Testis (tissue), 3 donors: ENCODE data around the gene CACNA2D1. TPM values are rescaled to one million over a fixed set of nuclear protein-coding genes. Genes with fewer than 3 reads are reported as not detected.

Experiments
- DNase-seq: peaks from one replicate; pipeline ENCODE4 v3.0.0-alpha.2; 2019
- H3K27ac ChIP-seq, 2 donors: fragments of 200-600 bp; sonication (generic); one replicate each; pipeline ENCODE4 v1.5.1; 2019
- H3K27me3 ChIP-seq: fragments of 200-600 bp; sonication (generic); one replicate; pipeline ENCODE4 v1.5.1; 2019
- H3K36me3 ChIP-seq: fragments of 200-600 bp; sonication (generic); one replicate; pipeline ENCODE4 v1.5.1; 2017; ENCODE audit warnings: low read depth; ENCODE audit errors: missing control alignments
- H3K4me1 ChIP-seq: fragments of 200-600 bp; sonication (generic); one replicate; pipeline ENCODE4 v1.5.1; 2019
- H3K4me3 ChIP-seq, 2 donors: fragments of 200-600 bp; sonication (generic); one replicate each; pipeline ENCODE4 v1.5.1; 2017 to 2019
- H3K9me3 ChIP-seq: fragments of 200-600 bp; sonication (generic); one replicate; pipeline ENCODE4 v1.5.1; 2017
- POLR2A ChIP-seq: fragments of 450-650 bp; IDR thresholded peaks from one replicate; pipeline ENCODE4 v1.6.1; 2017; ENCODE audit warnings: antibody characterized with exemption, mild to moderate bottlenecking, moderate library complexity
- WGBS, 2 donors: methylation state at CpG; one replicate each; pipeline ENCODE4 v1.1.5; 2018; 5-methylcytosine and 5-hydroxymethylcytosine counted together
- intact Hi-C: fragments of 100-400 bp; cut with DNase I; formaldehyde crosslinking; loops from one replicate; pipeline ENCODE4 v1.15.1; 2023; ENCODE audit warnings: low total_unique reads
- polyA plus RNA-seq: library from polyadenylated mRNA; stranded (reverse); fragments of 350-450 nt; fragmentation: Illumina TruSeq; extraction: RNeasy Lipid Tissue Mini Kit (QIAGEN cat#74804); gene quantifications from one replicate; pipeline ENCODE4 v1.2.3, GENCODE V29; 2014; ENCODE audit warnings: low read depth, low replicate concordance; ENCODE audit not compliant: insufficient read depth
- total RNA-seq, 2 donors: library from RNA; depleted of rRNA; stranded (reverse); fragments of >200 nt; gene quantifications; one replicate each; pipeline ENCODE4 v1.2.3, GENCODE V29; 2016
- TF ChIP-seq, protein P1 (sequence below), 3 experiments: fragments of 450-650 bp in 2 of 3; fragments of 200-600 bp in 1 of 3; sonication (generic) in 1 of 3; IDR thresholded peaks; one replicate each; pipeline ENCODE4 v1.5.1; 2016 to 2019; ENCODE audit warnings: antibody characterized with exemption in 3 of 3, mild to moderate bottlenecking in 2 of 3, moderate library complexity in 1 of 3

Gene CACNA2D1
- total and polyA plus RNA-seq, 3 donors from 2014 or later = 5.4 to 29.1 (median 28.0) TPM

DNA sequence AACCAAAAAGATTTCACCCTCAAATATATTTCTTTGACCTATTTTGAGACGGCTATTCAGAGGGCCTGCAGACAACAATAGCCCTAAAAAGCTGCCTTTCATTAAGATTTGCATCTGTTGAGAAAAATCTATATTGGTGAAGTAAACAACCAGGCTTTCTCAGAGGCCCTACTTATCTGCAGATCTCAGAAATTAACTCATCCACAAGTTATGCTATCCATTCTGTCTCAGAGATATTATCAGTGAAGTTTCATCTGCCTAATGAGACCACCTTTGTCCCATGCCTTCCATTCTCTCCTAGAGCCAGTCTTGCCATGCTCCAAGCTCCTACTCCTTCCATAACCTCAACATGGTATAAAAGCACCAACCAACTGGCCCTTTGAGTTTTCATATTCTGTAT is 130.3 kb downstream of the CACNA2D1 start:
- WGBS, 2 donors = 84 to 94% methylated on average over 1 of the region's 1 CpG
- TF ChIP-seq, protein P1, sequence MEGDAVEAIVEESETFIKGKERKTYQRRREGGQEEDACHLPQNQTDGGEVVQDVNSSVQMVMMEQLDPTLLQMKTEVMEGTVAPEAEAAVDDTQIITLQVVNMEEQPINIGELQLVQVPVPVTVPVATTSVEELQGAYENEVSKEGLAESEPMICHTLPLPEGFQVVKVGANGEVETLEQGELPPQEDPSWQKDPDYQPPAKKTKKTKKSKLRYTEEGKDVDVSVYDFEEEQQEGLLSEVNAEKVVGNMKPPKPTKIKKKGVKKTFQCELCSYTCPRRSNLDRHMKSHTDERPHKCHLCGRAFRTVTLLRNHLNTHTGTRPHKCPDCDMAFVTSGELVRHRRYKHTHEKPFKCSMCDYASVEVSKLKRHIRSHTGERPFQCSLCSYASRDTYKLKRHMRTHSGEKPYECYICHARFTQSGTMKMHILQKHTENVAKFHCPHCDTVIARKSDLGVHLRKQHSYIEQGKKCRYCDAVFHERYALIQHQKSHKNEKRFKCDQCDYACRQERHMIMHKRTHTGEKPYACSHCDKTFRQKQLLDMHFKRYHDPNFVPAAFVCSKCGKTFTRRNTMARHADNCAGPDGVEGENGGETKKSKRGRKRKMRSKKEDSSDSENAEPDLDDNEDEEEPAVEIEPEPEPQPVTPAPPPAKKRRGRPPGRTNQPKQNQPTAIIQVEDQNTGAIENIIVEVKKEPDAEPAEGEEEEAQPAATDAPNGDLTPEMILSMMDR (IDR thresholded peaks at IDR 0.05) = no peak
- no peak for TF ChIP-seq POLR2A
- Histone ChIP-seq H3K36me3 (no peaks in the 10 kb centered on the region), H3K4me1 (no peaks in the 10 kb centered on the region), H3K4me3 (no peak overlapping the region), H3K9me3 (no peaks in the 10 kb centered on the region), H3K27me3 (no peaks in the 10 kb centered on the region), H3K27ac (no peak overlapping the region)
- no peak for DNase-seq
- intact Hi-C loops = no loop called here

DNA sequence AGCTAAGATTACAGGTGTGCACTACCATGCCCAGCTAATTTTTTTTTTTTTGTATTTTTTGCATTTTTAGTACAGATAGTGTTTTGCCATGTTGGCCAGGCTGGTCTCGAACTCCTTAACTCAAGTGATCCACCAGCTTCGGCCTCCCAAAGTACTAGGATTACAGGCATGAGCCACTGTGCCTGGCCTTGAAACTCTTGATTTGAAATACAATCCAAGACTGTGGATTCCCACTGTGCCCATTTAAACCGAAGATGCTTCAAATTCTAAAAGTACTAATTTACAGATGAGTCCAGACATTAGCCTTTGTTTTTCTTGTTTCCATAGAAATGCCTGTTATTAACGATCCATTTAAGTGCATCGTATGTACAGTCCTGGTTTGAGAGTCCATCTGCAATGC is 130.9 kb downstream of the CACNA2D1 start:
- Histone ChIP-seq H3K27me3 (no peaks in the 10 kb centered on the region), H3K4me1 (no peaks in the 10 kb centered on the region), H3K4me3 (no peak overlapping the region), H3K9me3 (no peaks in the 10 kb centered on the region), H3K27ac (no peak overlapping the region), H3K36me3 (no peaks in the 10 kb centered on the region)
- no peak for DNase-seq
- TF ChIP-seq, protein P1 (IDR thresholded peaks at IDR 0.05) = no peak
- TF ChIP-seq POLR2A = no peak
- intact Hi-C loops = no loop called here
- 85 to 93% methylated on average over 5 of the region's 5 CpGs for WGBS, 2 donors

DNA sequence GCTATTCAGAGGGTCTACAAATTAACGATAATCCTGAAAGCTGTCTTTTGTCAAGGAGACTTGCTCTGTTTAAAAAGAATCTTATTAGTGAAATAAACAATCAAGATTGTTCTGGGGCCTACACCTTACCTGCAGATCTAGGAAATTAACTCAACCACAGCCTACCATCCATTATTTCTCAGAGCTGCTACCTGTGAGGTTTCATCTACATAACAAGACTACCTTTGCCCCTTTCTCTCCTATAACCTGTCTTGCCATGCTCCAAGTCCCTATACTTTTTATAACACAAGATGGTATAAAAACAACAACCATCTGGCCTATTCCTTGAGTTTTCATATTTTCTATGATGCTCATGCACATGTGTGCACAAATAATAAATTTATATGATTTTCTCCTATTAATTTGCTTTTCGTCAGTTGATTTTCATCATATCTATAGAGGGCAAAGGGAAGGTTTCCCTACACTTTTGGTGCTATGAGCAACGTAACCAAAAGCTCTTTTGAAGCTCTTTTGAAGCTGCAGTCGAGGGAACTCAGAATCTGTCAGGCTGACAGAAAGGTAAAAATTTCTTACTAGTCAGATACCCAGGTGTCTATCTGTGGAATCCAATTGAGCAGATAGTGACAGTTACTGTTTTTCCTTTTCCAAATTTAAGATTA is 138.1 kb downstream of the CACNA2D1 start:
- TF ChIP-seq POLR2A = no peak
- TF ChIP-seq, protein P1 (IDR thresholded peaks at IDR 0.05) = no peak
- WGBS, 2 donors = 90 to 96% methylated on average over 4 of the region's 4 CpGs
- intact Hi-C loops = no loop called here

DNA sequence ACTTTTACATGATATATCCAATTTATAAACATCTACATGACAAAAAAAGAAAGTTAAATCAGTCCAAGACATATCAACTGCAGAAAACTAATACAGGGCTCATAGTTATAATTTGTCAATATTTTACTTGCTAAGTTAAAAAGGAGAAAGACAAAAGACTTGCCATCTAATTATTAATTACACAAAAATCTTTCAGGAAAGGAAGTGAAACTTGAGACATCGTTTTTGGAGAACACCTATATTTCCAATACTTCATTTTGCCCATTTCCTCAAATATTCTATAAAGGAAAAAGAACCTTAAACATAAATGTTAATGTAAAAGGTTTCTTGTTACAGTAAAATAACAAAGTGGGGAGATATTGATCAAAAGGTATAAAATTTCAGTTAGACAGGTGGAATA is 148.7 kb downstream of the CACNA2D1 start:
- DNase-seq = no peak
- WGBS, 2 donors = 73 to 84% methylated on average over 1 of the region's 1 CpG
- no peak overlapping the region for H3K4me3 ChIP-seq
- no peaks in the 10 kb centered on the region for H3K9me3 ChIP-seq
- intact Hi-C loops = no loop called here
- no peaks in the 10 kb centered on the region for H3K36me3 ChIP-seq
- TF ChIP-seq POLR2A = no peak
- H3K27me3 ChIP-seq = no peaks in the 10 kb centered on the region
- no peaks in the 10 kb centered on the region for H3K4me1 ChIP-seq
- no peak overlapping the region for H3K27ac ChIP-seq

More for the DNA sequence above, 138.1 kb downstream of the CACNA2D1 start:
- Histone ChIP-seq H3K4me3 (no peak overlapping the region), H3K9me3 (no peaks in the 10 kb centered on the region), H3K27me3 (no peaks in the 10 kb centered on the region), H3K36me3 (no peaks in the 10 kb centered on the region), H3K27ac (no peak overlapping the region), H3K4me1 (no peaks in the 10 kb centered on the region)
- no peak for DNase-seq

DNA sequence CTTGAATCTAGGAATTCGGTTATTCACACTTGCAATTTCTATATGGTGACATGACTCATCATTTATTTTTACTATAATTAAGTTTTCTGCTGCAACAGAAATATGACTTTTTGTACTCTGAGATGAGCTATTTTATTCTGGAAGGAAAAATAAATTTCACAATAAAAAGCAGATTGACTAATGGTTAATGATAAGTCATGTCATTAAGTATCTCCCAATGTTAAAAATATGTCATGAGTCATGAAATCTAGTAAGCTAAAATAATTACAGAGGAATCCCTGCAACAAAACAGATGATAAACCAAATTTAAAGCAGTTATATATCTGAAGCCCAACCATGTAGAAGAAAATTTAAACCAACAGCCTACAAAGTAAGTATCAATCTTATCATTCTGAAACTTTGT is 149.2 kb downstream of the CACNA2D1 start:
- TF ChIP-seq POLR2A = no peak
- TF ChIP-seq, protein P1 (IDR thresholded peaks at IDR 0.05) = no peak
- 93 to 95% methylated on average over 1 of the region's 1 CpG for WGBS, 2 donors
- intact Hi-C loops = no loop called here

More for the DNA sequence above, 149.2 kb downstream of the CACNA2D1 start:
- no peak for DNase-seq
- H3K9me3 ChIP-seq = no peaks in the 10 kb centered on the region
- H3K27ac ChIP-seq = no peak overlapping the region
- H3K4me3 ChIP-seq = no peak overlapping the region
- H3K4me1 ChIP-seq = no peaks in the 10 kb centered on the region
- H3K36me3 ChIP-seq = no peaks in the 10 kb centered on the region
- no peaks in the 10 kb centered on the region for H3K27me3 ChIP-seq
